B cell (primary cell): ENCODE results near the gene CST7.

Experiments
- CTCF ChIP-seq: fragments of 200-600 bp; IDR thresholded peaks from one replicate; pipeline ENCODE4 v1.8.0; 2022; ENCODE audit warnings: antibody characterized with exemption, mild to moderate bottlenecking
- EZH2 ChIP-seq: IDR thresholded peaks from 2 replicates; pipeline ENCODE4 v1.6.1; 2012; ENCODE audit warnings: borderline replicate concordance, low read depth, mild to moderate bottlenecking, moderate library complexity, low read length; ENCODE audit not compliant: insufficient read depth, poor library complexity, severe bottlenecking

GRCh38 chr20:24959591-24960301 lies 10.7 kb downstream of the CST7 start:
- TF ChIP-seq CTCF (no peak), EZH2 (no peak)
